ENCODE measurements around the gene PTRHD1.

- TF ChIP-seq, protein P1, sequence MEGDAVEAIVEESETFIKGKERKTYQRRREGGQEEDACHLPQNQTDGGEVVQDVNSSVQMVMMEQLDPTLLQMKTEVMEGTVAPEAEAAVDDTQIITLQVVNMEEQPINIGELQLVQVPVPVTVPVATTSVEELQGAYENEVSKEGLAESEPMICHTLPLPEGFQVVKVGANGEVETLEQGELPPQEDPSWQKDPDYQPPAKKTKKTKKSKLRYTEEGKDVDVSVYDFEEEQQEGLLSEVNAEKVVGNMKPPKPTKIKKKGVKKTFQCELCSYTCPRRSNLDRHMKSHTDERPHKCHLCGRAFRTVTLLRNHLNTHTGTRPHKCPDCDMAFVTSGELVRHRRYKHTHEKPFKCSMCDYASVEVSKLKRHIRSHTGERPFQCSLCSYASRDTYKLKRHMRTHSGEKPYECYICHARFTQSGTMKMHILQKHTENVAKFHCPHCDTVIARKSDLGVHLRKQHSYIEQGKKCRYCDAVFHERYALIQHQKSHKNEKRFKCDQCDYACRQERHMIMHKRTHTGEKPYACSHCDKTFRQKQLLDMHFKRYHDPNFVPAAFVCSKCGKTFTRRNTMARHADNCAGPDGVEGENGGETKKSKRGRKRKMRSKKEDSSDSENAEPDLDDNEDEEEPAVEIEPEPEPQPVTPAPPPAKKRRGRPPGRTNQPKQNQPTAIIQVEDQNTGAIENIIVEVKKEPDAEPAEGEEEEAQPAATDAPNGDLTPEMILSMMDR (IDR thresholded peaks at IDR 0.05): no peak
- TF ChIP-seq POLR2A (IDR thresholded peaks at IDR 0.05) (no peak), EP300 (IDR thresholded peaks at IDR 0.05) (no peak)
These were observed 31.3 kb downstream of the PTRHD1 start for GRCh38 chr2:24761866-24762265.

Measured in ovary (tissue), 3 donors.